Activated CD8-positive, alpha-beta memory T cell treated with anti-CD3 and anti-CD28 coated beads, Interleukin-2, amount 10 ng/mL, durations not matched to agents 7 days and 5 days (primary cell): ENCODE results near the gene HMCN1. TPM values are rescaled to one million over a fixed set of nuclear protein-coding genes. Genes with fewer than 3 reads are reported as not detected.
"Not testable (repeated sequence)": the region's sequence is repeated elsewhere in the genome, so short reads cannot be mapped to it uniquely, and the experiment has no call there.

Experiments
- ATAC-seq: fragments of 150-1000 bp; cut with Tn5 transposase; one replicate; pipeline ENCODE4 v1.10.0; 2021; ENCODE audit warnings: moderate library complexity
- CTCF ChIA-PET: fragments of 350-600 bp; sonication (Branson Sonifier 250); formaldehyde crosslinking; loops from one replicate; lab custom pipeline; 2021; ENCODE audit warnings: antibody characterized with exemption; lab: Charles Lee
- DNase-seq: peaks from one replicate; pipeline ENCODE4 v3.0.0-alpha.2; 2020
- H3K27ac Mint-ChIP-seq: one replicate; pipeline ENCODE4 v1.8.0; 2021; ENCODE audit warnings: mild to moderate bottlenecking, mixed read lengths
- H3K27me3 Mint-ChIP-seq: one replicate; pipeline ENCODE4 v1.8.0; 2021; ENCODE audit warnings: mixed read lengths
- H3K36me3 Mint-ChIP-seq: one replicate; pipeline ENCODE4 v1.8.0; 2021; ENCODE audit warnings: mild to moderate bottlenecking, mixed read lengths
- H3K4me1 Mint-ChIP-seq: one replicate; pipeline ENCODE4 v1.8.0; 2021; ENCODE audit warnings: mixed read lengths
- H3K4me3 Mint-ChIP-seq: one replicate; pipeline ENCODE4 v1.8.0; 2021; ENCODE audit warnings: mild to moderate bottlenecking, moderate library complexity, mixed read lengths
- H3K9me3 Mint-ChIP-seq: one replicate; pipeline ENCODE4 v1.8.0; 2022; ENCODE audit warnings: low read depth, mixed read lengths
- total RNA-seq, 2 experiments: library from RNA; stranded (reverse); gene quantifications; one replicate each; pipeline ENCODE4 v1.2.3, GENCODE V29; 2021

Gene HMCN1
- total RNA-seq, 2 experiments from 2014 or later: 0.06 to 0.28 TPM

DNA sequence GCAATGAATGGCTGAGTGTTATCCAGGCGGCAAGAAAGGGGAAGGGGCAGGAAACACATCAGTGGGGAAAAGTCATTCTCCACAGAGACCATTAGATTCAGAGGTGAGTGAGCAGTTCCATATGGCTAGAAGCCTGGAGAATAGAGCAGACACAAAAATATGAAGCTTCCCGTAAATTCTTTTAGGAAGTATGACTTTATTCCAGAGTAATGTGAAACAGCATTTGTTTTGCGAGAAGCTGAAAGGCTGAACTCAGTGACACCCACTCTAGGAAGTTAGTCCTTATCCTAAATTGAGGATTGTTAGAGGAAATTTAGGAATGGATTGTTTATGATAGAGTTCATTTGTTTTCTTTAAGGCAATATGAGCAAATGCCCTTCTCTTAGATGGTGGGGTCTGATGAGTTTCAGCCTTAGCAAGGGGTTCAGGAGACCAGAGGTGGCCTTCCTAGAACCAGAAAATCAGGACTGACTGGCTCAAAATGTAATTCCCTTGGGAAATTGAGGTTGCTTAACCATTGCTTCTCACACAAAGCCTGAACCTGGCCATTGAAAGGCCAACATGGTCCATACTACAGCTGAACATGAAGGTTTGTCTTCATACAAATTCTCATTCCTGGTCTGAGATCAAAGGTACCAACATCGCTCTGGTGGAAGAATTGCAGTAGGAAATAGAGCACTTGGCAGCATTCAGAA is 473.3 kb downstream of the HMCN1 start:
- ATAC-seq (no peak), DNase-seq (no peak)
- no peak overlapping the region for H3K4me3 Mint-ChIP-seq
- H3K36me3 Mint-ChIP-seq: no peaks in the 10 kb centered on the region
- no peak overlapping the region for H3K27ac Mint-ChIP-seq
- peaks cover 28% of the 10 kb centered on the region for H3K27me3 Mint-ChIP-seq
- H3K9me3 Mint-ChIP-seq: no peaks in the 10 kb centered on the region
- CTCF ChIA-PET: interaction anchor here (1.0 kb wide), 1 partner anchor 57 kb away, joined by 3 read pairs; no protein-coding TSS in a partner anchor
- no peaks in the 10 kb centered on the region for H3K4me1 Mint-ChIP-seq

DNA sequence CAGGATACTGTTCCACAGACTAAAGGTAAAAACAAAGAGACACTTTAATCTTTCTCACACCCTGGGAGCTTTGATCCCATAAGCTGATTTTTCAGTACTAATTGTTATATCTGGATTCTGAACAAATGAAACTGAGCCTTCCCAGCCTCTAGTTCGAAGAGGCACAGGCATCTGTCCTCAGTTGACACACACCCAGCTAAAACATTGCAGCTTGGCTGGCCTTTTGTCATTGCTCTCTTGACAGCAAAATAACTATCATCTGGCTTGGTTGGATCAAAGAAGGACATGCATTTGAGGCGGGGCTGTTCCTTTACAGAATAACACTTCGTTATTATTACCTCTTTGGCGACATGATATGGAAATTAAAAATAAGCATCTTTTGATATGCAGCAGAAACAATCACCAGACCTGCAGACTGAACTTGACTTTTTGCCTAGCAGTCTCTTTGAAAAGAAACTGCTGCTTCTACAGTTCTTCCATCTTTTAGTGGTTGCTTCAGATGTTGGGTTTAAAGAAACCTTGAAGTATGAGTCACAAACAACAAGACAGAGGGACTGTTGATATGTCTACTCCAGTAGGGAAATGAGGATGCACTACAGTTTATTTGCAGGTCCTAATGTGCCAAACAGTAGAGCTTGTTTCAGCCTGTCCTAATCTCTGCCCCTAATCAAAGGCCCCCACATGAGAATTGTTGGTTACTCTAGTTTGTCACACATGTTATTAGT is 474.4 kb downstream of the HMCN1 start:
- Mint-ChIP-seq H3K4me3 (no peak overlapping the region), H3K4me1 (no peaks in the 10 kb centered on the region), H3K9me3 (no peaks in the 10 kb centered on the region), H3K27me3 (peaks cover 23% of the 10 kb centered on the region), H3K36me3 (no peaks in the 10 kb centered on the region), H3K27ac (no peak overlapping the region)
- DNase-seq (no peak), ATAC-seq (no peak)
- CTCF ChIA-PET: interaction anchor here (1.0 kb wide), 1 partner anchor 58 kb away, joined by 3 read pairs; no protein-coding TSS in a partner anchor

GRCh38 chr1:186210258-186210657 is 476.1 kb downstream of the HMCN1 start:
- peaks cover 21% of the 10 kb centered on the region for H3K27me3 Mint-ChIP-seq
- H3K36me3 Mint-ChIP-seq: no peaks in the 10 kb centered on the region
- ATAC-seq (no peak), DNase-seq (no peak)
- no peaks in the 10 kb centered on the region for H3K9me3 Mint-ChIP-seq
- CTCF ChIA-PET: no interaction called here
- H3K4me3 Mint-ChIP-seq: no peak overlapping the region
- no peaks in the 10 kb centered on the region for H3K4me1 Mint-ChIP-seq
- H3K27ac Mint-ChIP-seq: no peak overlapping the region

GRCh38 chr1:186211583-186211982 is 477.4 kb downstream of the HMCN1 start:
- DNase-seq, H3K36me3 Mint-ChIP-seq, ATAC-seq, H3K4me3 Mint-ChIP-seq, H3K9me3 Mint-ChIP-seq, CTCF ChIA-PET, H3K27ac Mint-ChIP-seq, H3K4me1 Mint-ChIP-seq: not testable (repeated sequence)
- H3K27me3 Mint-ChIP-seq: peaks cover 13% of the 10 kb centered on the region

DNA sequence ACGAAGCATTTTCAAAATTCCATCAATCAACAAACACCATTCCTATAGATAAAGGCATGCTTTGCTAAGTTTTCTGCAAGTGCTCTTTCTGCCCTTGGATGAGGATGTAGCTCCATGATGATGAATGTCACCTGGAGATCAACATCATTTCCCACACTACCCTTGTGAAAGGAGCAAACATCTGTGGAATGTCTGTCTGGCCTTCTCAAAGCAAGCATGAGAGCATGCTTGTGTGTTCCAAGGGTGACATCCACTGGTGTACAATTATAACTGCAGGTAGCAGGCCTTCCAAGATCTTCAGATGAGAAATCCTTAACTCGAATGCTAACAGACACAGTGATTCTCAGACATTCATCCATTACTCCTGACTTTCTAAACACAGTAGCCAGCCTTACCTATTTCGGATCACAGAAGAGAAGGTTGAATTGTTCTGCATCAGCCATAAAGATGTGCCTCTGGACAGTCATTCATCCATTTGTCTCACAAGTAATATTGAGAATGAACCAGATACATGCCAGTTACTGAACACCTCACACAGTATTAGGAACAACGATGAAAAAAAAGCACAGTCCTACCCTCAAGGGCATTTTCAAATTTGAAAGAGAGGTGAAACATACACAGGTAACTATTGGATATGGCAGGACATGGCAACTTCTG is 478.5 kb downstream of the HMCN1 start:
- Mint-ChIP-seq H3K4me3 (no peak overlapping the region), H3K27me3 (peaks cover 6% of the 10 kb centered on the region), H3K36me3 (no peaks in the 10 kb centered on the region), H3K4me1 (no peaks in the 10 kb centered on the region), H3K27ac (no peak overlapping the region), H3K9me3 (no peaks in the 10 kb centered on the region)
- CTCF ChIA-PET: no interaction called here
- DNase-seq (peak; percentile 42), ATAC-seq (no peak)

DNA sequence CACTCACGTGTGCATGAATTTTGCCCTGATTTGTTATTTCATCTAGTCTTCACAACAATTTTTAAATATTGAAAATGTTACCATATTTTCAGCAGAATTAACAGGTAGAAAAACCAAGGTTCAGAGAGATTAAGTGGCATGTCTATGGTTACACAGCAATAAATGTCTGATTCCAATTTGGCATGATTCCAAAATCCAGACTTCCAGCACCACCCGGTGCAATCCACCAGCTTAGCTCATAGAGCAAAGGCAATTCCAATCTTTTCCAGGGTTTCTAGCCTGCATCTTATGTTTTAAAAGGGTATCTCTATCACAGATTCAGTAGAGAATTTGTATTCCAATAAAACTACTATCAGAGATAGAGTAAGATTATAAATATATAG is 479.0 kb downstream of the HMCN1 start:
- peaks cover 3% of the 10 kb centered on the region for H3K27me3 Mint-ChIP-seq
- DNase-seq (no peak), ATAC-seq (no peak)
- H3K4me1 Mint-ChIP-seq: no peaks in the 10 kb centered on the region
- CTCF ChIA-PET: no interaction called here
- H3K4me3 Mint-ChIP-seq: no peak overlapping the region
- no peak overlapping the region for H3K27ac Mint-ChIP-seq
- no peaks in the 10 kb centered on the region for H3K36me3 Mint-ChIP-seq
- no peaks in the 10 kb centered on the region for H3K9me3 Mint-ChIP-seq

DNA sequence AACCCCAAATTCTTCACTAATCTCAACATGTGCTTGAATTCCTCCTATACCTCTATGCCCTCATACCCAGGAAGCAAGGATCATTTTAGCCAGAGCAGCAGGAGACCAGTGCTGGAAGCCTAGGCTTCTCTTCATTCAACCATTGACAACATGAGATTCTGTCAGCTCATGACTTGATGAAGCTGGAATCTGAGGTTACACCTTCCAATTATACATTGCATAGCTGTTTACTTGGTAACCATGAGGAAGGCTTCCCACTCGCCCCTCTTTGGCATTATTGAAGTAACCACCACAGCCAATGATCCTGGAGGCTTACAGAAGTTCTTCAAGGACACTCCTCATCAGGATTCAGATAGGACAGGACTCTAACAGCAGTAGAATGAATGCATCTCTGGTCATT is 480.6 kb downstream of the HMCN1 start:
- H3K4me1 Mint-ChIP-seq: no peaks in the 10 kb centered on the region
- no peak overlapping the region for H3K27ac Mint-ChIP-seq
- no peaks in the 10 kb centered on the region for H3K9me3 Mint-ChIP-seq
- ATAC-seq (no peak), DNase-seq (no peak)
- H3K27me3 Mint-ChIP-seq: no peaks in the 10 kb centered on the region
- H3K36me3 Mint-ChIP-seq: no peaks in the 10 kb centered on the region
- no peak overlapping the region for H3K4me3 Mint-ChIP-seq
- CTCF ChIA-PET: interaction anchor here (1.0 kb wide), 1 partner anchor 402 kb away, joined by 3 read pairs; no protein-coding TSS in a partner anchor

GRCh38 chr1:186215636-186216035 is 481.4 kb downstream of the HMCN1 start:
- Mint-ChIP-seq H3K27me3 (no peaks in the 10 kb centered on the region), H3K27ac (no peak overlapping the region), H3K9me3 (no peaks in the 10 kb centered on the region), H3K4me3 (no peak overlapping the region), H3K4me1 (no peaks in the 10 kb centered on the region), H3K36me3 (no peaks in the 10 kb centered on the region)
- DNase-seq: no peak
- no peak for ATAC-seq
- CTCF ChIA-PET: no interaction called here

DNA sequence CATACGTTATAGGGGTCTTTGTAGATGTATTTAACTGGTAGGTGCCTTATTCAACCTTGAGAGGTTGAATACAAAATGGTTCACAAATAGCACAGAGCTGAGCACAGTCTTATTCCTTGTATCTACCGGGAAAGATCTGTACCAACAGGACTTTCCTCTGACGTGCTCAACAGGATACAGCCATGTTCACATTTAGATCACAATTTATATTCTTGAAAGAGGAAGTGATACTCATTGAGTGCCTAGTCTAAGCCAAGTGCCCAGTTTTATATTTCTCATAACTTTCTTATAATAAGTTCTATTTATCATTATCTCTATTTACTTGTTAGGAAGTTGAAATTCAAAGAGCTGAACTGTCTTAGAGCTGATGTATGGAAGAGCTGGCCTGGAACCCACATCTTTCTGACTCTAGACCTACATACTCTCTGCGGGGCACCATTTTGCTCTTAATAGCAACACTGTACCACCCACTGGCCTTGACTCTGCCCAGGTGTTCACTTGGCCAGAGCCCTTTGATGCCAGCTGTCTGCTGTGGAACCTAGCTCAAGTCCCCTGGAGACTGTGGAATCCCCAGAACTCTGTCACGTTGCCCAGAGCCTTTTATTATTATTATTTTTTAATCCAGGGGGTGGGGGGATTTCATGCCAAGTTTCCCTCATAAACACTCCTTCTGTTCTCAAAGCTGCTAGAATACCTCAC is 484.6 kb downstream of the HMCN1 start:
- DNase-seq: no peak
- no peak for ATAC-seq
- no peaks in the 10 kb centered on the region for H3K36me3 Mint-ChIP-seq
- CTCF ChIA-PET: no interaction called here
- H3K4me1 Mint-ChIP-seq: no peaks in the 10 kb centered on the region
- H3K9me3 Mint-ChIP-seq: no peaks in the 10 kb centered on the region
- no peak overlapping the region for H3K27ac Mint-ChIP-seq
- peaks cover 3% of the 10 kb centered on the region for H3K27me3 Mint-ChIP-seq
- H3K4me3 Mint-ChIP-seq: no peak overlapping the region

GRCh38 chr1:186220067-186220466 is 485.9 kb downstream of the HMCN1 start:
- no peaks in the 10 kb centered on the region for H3K4me1 Mint-ChIP-seq
- DNase-seq: no peak
- peaks cover 3% of the 10 kb centered on the region for H3K27me3 Mint-ChIP-seq
- H3K36me3 Mint-ChIP-seq: no peaks in the 10 kb centered on the region
- ATAC-seq: no peak
- H3K27ac Mint-ChIP-seq: no peak overlapping the region
- no peaks in the 10 kb centered on the region for H3K9me3 Mint-ChIP-seq
- CTCF ChIA-PET: no interaction called here
- no peak overlapping the region for H3K4me3 Mint-ChIP-seq

DNA sequence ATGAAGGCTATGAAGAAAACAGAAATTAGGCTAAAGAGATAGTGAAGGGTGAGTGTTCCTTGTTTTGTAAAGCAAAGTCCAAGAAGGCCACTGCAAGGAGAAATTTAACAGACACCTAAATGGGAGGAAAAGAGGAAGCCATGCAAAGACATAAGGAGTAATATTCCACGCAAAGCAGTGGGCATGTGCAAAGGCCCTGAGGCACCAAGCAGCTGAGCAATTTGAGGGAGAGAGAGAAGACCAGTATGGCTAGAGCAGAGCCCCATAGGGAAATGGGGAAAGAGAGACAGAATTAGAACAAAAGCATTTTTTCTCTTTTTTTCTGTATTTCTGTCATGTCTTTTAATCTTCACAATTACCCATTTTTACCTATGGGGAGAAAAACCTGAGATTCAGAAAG is 486.7 kb downstream of the HMCN1 start:
- H3K27ac Mint-ChIP-seq: no peak overlapping the region
- H3K4me1 Mint-ChIP-seq: no peaks in the 10 kb centered on the region
- H3K4me3 Mint-ChIP-seq: no peak overlapping the region
- ATAC-seq (no peak), DNase-seq (no peak)
- H3K9me3 Mint-ChIP-seq: no peaks in the 10 kb centered on the region
- no peaks in the 10 kb centered on the region for H3K36me3 Mint-ChIP-seq
- CTCF ChIA-PET: no interaction called here
- H3K27me3 Mint-ChIP-seq: peaks cover 3% of the 10 kb centered on the region

DNA sequence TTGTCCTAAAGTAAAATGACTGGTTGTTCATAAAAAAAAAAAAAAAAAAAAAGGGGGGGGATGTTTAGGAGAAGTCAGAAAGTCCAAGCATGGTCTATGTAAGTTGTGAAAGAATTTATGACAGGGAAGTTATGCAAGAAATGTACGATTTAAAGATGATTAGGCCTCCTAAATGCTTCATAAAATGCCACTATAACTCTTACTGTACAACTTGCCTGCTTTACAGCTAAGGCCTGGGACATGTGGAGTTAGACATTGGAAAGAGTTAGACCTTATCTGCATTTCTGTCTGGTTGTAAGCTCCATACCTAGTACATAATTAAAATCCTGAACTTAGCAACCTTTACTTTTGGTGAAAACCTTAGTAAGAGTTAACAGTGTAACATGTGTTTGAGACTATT is 490.9 kb downstream of the HMCN1 start:
- Mint-ChIP-seq H3K27me3 (peaks cover 7% of the 10 kb centered on the region), H3K4me1 (no peaks in the 10 kb centered on the region), H3K36me3 (no peaks in the 10 kb centered on the region), H3K4me3 (no peak overlapping the region), H3K9me3 (no peaks in the 10 kb centered on the region), H3K27ac (no peak overlapping the region)
- CTCF ChIA-PET: interaction anchor here (1.1 kb wide), 1 partner anchor 36 kb away, joined by 3 read pairs; no protein-coding TSS in a partner anchor
- no peak for DNase-seq
- no peak for ATAC-seq

DNA sequence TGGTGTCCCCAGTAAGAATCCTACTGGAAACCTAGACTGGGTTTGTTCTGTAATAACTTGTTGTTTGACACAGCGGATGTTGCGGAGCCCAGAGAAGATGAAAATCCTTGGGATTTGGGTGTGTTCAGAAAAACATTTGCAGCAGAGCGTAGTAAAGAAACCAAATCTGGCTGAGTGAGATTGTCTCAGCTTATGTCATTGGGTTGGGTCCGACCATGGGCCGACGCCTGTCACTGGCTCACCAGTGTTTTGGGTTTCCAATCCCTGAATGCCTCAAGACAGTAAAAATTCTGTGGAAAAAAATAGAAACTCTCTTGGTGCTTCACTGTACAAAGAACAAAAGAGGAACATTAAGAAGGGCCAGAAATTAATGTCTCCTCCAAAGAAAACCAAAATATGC is 494.6 kb downstream of the HMCN1 start:
- Mint-ChIP-seq H3K27me3 (peaks cover 3% of the 10 kb centered on the region), H3K36me3 (no peaks in the 10 kb centered on the region), H3K27ac (no peak overlapping the region), H3K4me3 (no peak overlapping the region), H3K4me1 (no peaks in the 10 kb centered on the region), H3K9me3 (no peaks in the 10 kb centered on the region)
- CTCF ChIA-PET: no interaction called here
- no peak for DNase-seq
- no peak for ATAC-seq
